ENCODE results near the gene RAB3A.

- TF ChIP-seq EZH2 (IDR thresholded peaks at IDR 0.05; ENCODE audit: low read depth) = no peak
- no peak for TF ChIP-seq CTCF (conservative IDR thresholded peaks at IDR 0.05)
Measured at GRCh38 chr19:18225702-18226468, 22.0 kb upstream of the RAB3A start, which contains the start of gene PDE4C.
